PC-3 (cell line): ENCODE data around the gene UNC45B. TPM values are rescaled to one million over a fixed set of nuclear protein-coding genes. Genes with fewer than 3 reads are reported as not detected.
"Not testable (repeated sequence)": the region's sequence is repeated elsewhere in the genome, so short reads cannot be mapped to it uniquely, and the experiment has no call there.

Experiments
- ATAC-seq: fragments of 200-7000 bp; cut with Tn5 transposase; 2 replicates; pipeline ENCODE4 v1.9.1; 2020; ENCODE audit warnings: mild to moderate bottlenecking, moderate library complexity
- BruUV-seq: library from RNA; stranded (reverse); fragments of 400-500 nt; replicated peaks from 2 replicates; lab custom pipeline; 2021; lab: Mats Ljungman, UMichigan
- CTCF ChIA-PET: fragments of 300-600 bp; sonication (Branson Sonifier 250); formaldehyde crosslinking; loops from one replicate; lab custom pipeline; 2022; ENCODE audit warnings: antibody characterized with exemption; lab: Charles Lee
- POLR2A ChIA-PET: fragments of 300-600 bp; sonication (Branson Sonifier 250); formaldehyde crosslinking; loops from one replicate; lab custom pipeline; 2022; ENCODE audit warnings: antibody characterized with exemption; ENCODE audit not compliant: unreplicated experiment; lab: Charles Lee
- DNase-seq: peaks from one replicate; pipeline ENCODE4 v3.0.0-alpha.2; 2015
- H2AFZ ChIP-seq: fragments of 300-600 bp; sonication (generic); 2 replicates; pipeline ENCODE4 v1.6.0; 2016; ENCODE audit warnings: antibody characterized with exemption, low read length
- H3F3A ChIP-seq: fragments of 300-600 bp; sonication (generic); one replicate; pipeline ENCODE4 v1.6.0; 2017; ENCODE audit warnings: antibody characterized with exemption, low read length, control low read depth, mild to moderate bottlenecking; ENCODE audit not compliant: unreplicated experiment
- H3K27ac ChIP-seq: fragments of 300-600 bp; sonication (generic); 2 replicates; pipeline ENCODE4 v1.5.1; 2016; ENCODE audit warnings: mild to moderate bottlenecking, low read length
- H3K27me3 ChIP-seq: fragments of 300-600 bp; sonication (generic); 2 replicates; pipeline ENCODE4 v1.6.1; 2016; ENCODE audit warnings: low read length, mixed read lengths
- H3K36me3 ChIP-seq: fragments of 300-600 bp; sonication (generic); 2 replicates; pipeline ENCODE4 v1.6.1; 2016; ENCODE audit warnings: low read depth, mixed run types, low read length, mixed read lengths
- H3K4me1 ChIP-seq: fragments of 300-600 bp; sonication (generic); 2 replicates; pipeline ENCODE4 v1.5.1; 2016; ENCODE audit warnings: low read length; ENCODE audit not compliant: insufficient read depth
- H3K4me2 ChIP-seq: fragments of 300-600 bp; sonication (generic); 2 replicates; pipeline ENCODE4 v1.6.0; 2016; ENCODE audit warnings: low read length
- H3K4me3 ChIP-seq: fragments of 300-600 bp; sonication (generic); 2 replicates; pipeline ENCODE4 v1.5.1; 2016; ENCODE audit warnings: mild to moderate bottlenecking, low read length, mixed read lengths
- H3K79me2 ChIP-seq: fragments of 300-600 bp; sonication (generic); 2 replicates; pipeline ENCODE4 v1.6.1; 2017; ENCODE audit warnings: low read length, mixed read lengths
- H3K9ac ChIP-seq: fragments of 300-600 bp; sonication (generic); 2 replicates; pipeline ENCODE4 v1.6.0; 2016; ENCODE audit warnings: mild to moderate bottlenecking, low read length
- H3K9me2 ChIP-seq: fragments of 300-600 bp; sonication (generic); replicated peaks from 2 replicates; pipeline ENCODE4 v1.6.1; 2016; ENCODE audit warnings: mixed run types, low read length, mixed read lengths
- H3K9me3 ChIP-seq: fragments of 300-600 bp; sonication (generic); 2 replicates; pipeline ENCODE4 v1.6.1; 2016; ENCODE audit warnings: low read length, mixed read lengths
- H4K20me1 ChIP-seq: fragments of 300-600 bp; sonication (generic); 2 replicates; pipeline ENCODE4 v1.6.1; 2016; ENCODE audit warnings: low read length, mixed read lengths
- EZH2 ChIP-seq: fragments of 300-600 bp; sonication (generic); IDR thresholded peaks from one replicate; pipeline ENCODE4 v1.6.1; 2017; ENCODE audit warnings: antibody characterized with exemption, mild to moderate bottlenecking, low read length; ENCODE audit not compliant: unreplicated experiment
- EZH2phosphoT487 ChIP-seq: fragments of 300-600 bp; sonication (generic); IDR thresholded peaks from 2 replicates; pipeline ENCODE4 v1.6.1; 2018; ENCODE audit warnings: mild to moderate bottlenecking, antibody characterized with exemption, low read length, borderline replicate concordance
- intact Hi-C: fragments of 100-400 bp; cut with micrococcal nuclease; formaldehyde crosslinking; loops from 2 replicates; pipeline ENCODE4 v1.9.0; 2023
- total RNA-seq: library from RNA; depleted of rRNA; stranded (reverse); fragments of >200 nt; gene quantifications from 2 replicates; pipeline ENCODE4 v1.2.3, GENCODE V29; 2014
- TF ChIP-seq, protein P1 (sequence below): fragments of 300-600 bp; sonication (generic); conservative IDR thresholded peaks from 2 replicates; pipeline ENCODE4 v1.5.1; 2017; ENCODE audit warnings: antibody characterized with exemption, low read depth, mild to moderate bottlenecking, low read length

The UNC45B gene
- total RNA-seq, 1 experiment from 2014 or later = not detected

DNA sequence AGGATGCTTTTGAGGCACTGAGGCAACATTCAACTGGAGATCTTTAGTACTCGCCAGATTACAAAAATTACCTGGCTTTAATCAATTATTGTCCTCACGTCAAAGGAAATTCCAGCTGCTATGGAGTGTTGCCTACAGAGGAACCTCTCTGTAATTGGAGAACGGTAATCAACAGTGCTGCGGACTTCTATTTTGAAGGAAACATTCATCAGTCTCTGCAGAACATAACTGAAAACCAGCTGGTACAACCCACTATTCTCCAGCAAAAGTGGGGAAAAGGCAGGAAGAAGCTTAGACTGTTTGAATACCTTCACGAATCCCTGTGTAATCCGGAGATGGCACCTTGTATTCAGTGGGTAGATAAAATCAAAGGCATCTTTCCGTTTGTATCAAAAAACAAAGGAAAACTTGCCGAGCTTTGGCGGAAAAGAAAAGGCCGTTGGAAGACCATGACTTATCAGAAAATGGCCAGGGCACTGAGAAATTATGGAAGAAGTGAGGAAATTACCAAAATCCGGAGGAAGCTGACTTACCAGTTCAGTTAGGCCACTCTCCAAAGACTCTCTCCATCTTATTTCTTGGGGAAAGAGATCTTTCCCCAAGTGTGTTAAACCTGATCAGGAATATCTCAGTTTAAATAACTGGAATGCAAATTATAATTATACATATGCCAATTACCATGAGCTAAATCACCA lies 43.5 kb downstream of the UNC45B start:
- no peak for TF ChIP-seq EZH2
- no peak for TF ChIP-seq EZH2phosphoT487
- TF ChIP-seq, protein P1, sequence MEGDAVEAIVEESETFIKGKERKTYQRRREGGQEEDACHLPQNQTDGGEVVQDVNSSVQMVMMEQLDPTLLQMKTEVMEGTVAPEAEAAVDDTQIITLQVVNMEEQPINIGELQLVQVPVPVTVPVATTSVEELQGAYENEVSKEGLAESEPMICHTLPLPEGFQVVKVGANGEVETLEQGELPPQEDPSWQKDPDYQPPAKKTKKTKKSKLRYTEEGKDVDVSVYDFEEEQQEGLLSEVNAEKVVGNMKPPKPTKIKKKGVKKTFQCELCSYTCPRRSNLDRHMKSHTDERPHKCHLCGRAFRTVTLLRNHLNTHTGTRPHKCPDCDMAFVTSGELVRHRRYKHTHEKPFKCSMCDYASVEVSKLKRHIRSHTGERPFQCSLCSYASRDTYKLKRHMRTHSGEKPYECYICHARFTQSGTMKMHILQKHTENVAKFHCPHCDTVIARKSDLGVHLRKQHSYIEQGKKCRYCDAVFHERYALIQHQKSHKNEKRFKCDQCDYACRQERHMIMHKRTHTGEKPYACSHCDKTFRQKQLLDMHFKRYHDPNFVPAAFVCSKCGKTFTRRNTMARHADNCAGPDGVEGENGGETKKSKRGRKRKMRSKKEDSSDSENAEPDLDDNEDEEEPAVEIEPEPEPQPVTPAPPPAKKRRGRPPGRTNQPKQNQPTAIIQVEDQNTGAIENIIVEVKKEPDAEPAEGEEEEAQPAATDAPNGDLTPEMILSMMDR = no peak
- Histone ChIP-seq H3K79me2 (no peaks in the 10 kb centered on the region), H3K9me3 (no peaks in the 10 kb centered on the region), H3K4me1 (no peaks in the 10 kb centered on the region), H3K9ac (no peak overlapping the region), H3K4me3 (no peak overlapping the region), H3K27ac (no peak overlapping the region), H3K9me2 (no peaks in the 10 kb centered on the region), H3K36me3 (no peaks in the 10 kb centered on the region), H2AFZ (no peak overlapping the region), H4K20me1 (no peaks in the 10 kb centered on the region), H3K4me2 (no peak overlapping the region), H3F3A (no peaks in the 10 kb centered on the region), H3K27me3 (peaks cover 5% of the 10 kb centered on the region; the same call in 1 of the 2 replicates)
- ChIA-PET POLR2A (no interaction called here), CTCF (no interaction called here)
- no TSS peak for BruUV-seq
- ATAC-seq = no peak
- intact Hi-C loops = no loop called here
- no peak for DNase-seq

DNA sequence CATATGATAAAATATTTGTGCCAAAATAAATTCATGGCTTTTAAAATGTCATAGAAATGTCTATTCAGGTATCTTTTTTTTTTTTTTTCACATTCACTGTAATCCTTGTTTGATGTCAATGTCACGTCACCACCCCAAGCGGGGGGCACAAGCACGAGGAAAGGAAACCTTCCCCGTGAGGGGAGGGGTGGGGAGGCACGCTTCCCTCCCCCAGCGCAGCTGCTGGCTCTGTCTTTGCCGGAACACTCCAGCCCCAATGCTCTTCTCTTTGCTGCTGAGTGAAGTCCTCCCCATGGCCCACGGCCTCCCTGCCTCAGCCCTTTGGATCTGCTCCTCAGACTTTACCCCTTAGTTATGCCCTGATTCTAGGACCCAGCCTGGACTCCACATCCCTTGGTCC lies 45.1 kb downstream of the UNC45B start:
- no peak overlapping the region for H3K4me3 ChIP-seq
- H3K27ac ChIP-seq = no peak overlapping the region
- H3K9ac ChIP-seq = no peak overlapping the region
- ChIA-PET POLR2A (no interaction called here), CTCF (no interaction called here)
- no peaks in the 10 kb centered on the region for H3F3A ChIP-seq
- H3K36me3 ChIP-seq = no peaks in the 10 kb centered on the region
- H2AFZ ChIP-seq = no peak overlapping the region
- H3K27me3 ChIP-seq = no peaks in the 10 kb centered on the region
- TF ChIP-seq, protein P1 = no peak
- TF ChIP-seq EZH2 (no peak), EZH2phosphoT487 (no peak)
- intact Hi-C loops = no loop called here
- no peaks in the 10 kb centered on the region for H3K4me1 ChIP-seq
- no peak overlapping the region for H3K4me2 ChIP-seq
- H3K9me2 ChIP-seq = no peaks in the 10 kb centered on the region
- no peak for DNase-seq
- H4K20me1 ChIP-seq = no peaks in the 10 kb centered on the region
- ATAC-seq = no peak
- no peaks in the 10 kb centered on the region for H3K9me3 ChIP-seq
- H3K79me2 ChIP-seq = no peaks in the 10 kb centered on the region
- BruUV-seq = no TSS peak

DNA sequence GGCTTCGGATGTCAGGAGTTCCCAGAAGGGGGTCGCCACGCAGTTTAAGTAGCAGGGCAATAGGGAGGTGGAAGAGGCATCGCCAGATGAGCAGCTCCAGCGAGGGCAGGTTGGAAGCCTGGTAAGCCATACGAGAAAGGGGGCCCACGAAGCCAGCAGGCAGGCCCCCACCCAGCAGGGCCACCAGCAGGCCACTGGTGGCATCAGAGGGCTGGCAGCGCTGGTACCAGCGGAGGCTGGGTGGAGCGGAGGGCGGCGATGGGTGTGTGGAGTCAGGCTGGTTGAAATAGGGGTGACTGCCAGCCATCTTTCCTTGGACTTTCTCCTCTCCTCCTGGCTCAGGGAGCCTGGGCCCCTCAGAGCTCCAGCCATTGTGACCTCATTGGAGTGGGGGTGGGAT lies 46.4 kb downstream of the UNC45B start, which contains the start of gene SLC35G3:
Gene SLC35G3, minus strand, starts transcription at position 393 of the 400 bp plus-strand sequence. Its CDS starts 86 bp downstream, at position 307.
- H3K27ac ChIP-seq, H3K27me3 ChIP-seq, DNase-seq, H3K4me1 ChIP-seq, H3K4me3 ChIP-seq, H3K9me3 ChIP-seq, H4K20me1 ChIP-seq, H3K9ac ChIP-seq, H3F3A ChIP-seq, CTCF ChIA-PET, H3K4me2 ChIP-seq, H3K79me2 ChIP-seq, POLR2A ChIA-PET, H3K36me3 ChIP-seq, intact Hi-C loops, H3K9me2 ChIP-seq, BruUV-seq, H2AFZ ChIP-seq, ATAC-seq: not testable (repeated sequence)

DNA sequence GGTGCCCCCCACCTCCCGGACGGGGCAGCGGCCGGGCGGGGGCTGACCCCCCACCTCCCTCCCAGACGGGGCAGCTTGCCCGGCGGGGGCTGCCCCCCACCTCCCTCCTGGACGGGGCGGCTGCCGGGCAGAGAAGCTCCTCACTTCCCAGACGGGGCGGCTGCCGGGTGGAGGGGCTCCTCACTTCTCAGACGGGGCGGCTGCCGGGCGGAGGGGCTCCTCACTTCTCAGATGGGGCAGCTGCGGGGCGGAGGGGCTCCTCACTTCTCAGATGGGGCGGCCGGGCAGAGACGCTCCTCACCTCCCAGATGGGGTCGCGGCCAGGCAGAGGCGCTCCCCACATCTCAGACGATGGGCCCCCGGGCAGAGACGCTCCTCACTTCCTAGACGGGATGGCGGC lies 47.4 kb downstream of the UNC45B start:
- CTCF ChIA-PET = not testable (repeated sequence)

DNA sequence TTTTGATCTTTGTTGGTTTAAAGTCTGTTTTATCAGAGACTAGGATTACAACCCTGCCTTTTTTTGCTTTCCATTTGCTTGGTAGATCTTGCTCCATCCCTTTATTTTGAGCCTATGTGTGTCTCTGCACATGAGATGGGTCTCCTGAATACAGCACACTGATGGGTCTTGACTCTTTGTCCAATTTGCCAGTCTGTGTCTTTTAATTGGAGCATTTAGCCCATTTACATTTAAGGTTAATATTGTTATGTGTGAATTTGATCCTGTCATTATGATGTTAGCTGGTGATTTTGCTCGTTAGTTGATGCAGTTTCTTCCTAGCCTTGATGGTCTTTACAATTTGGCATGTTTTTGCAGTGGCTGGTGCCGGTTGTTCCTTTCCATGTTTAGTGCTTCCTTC lies 55.0 kb downstream of the UNC45B start:
- CTCF ChIA-PET, H3K27me3 ChIP-seq, H3F3A ChIP-seq, H3K4me3 ChIP-seq, H3K9ac ChIP-seq, H3K4me1 ChIP-seq, POLR2A ChIA-PET, H3K9me2 ChIP-seq, H3K36me3 ChIP-seq, H2AFZ ChIP-seq, DNase-seq, H3K27ac ChIP-seq, H3K79me2 ChIP-seq, intact Hi-C loops, H3K4me2 ChIP-seq, BruUV-seq, H3K9me3 ChIP-seq, ATAC-seq, H4K20me1 ChIP-seq: not testable (repeated sequence)

More for the DNA sequence above, 47.4 kb downstream of the UNC45B start:
- H3K36me3 ChIP-seq, H3K4me2 ChIP-seq, H3K4me1 ChIP-seq, H3K27me3 ChIP-seq, DNase-seq, H4K20me1 ChIP-seq, H3K4me3 ChIP-seq, H3K9ac ChIP-seq, H3K9me2 ChIP-seq, BruUV-seq, H3K27ac ChIP-seq, H2AFZ ChIP-seq, POLR2A ChIA-PET, H3K79me2 ChIP-seq, ATAC-seq, intact Hi-C loops, H3F3A ChIP-seq, H3K9me3 ChIP-seq: not testable (repeated sequence)
